ENCODE results near the gene ANO4.
"Not testable (repeated sequence)": the region's sequence is repeated elsewhere in the genome, so short reads cannot be mapped to it uniquely, and the experiment has no call there.

The ANO4 gene

DNA sequence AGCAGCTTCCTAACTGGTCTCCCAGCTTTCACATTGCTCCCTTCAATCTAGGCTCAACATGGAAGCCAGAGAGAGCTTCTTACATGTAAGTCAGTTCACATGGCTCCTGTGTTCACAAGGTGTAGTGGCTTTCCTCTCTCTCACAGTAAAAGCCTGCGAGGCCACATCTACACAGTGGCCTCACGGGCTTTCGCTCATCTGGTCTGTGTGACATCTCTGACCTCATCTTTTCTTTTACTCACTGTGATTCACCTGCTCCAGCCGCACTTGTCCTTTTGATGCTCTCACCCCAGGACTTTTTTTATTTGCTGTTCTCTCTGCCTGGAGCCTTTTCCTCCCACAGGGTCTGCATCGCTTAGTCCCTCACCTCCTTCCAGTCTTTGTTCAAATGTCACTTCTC is 293.3 kb downstream of the ANO4 start:
- no peak for DNase-seq (ENCODE audit: low read depth in 2 of 2)

DNA sequence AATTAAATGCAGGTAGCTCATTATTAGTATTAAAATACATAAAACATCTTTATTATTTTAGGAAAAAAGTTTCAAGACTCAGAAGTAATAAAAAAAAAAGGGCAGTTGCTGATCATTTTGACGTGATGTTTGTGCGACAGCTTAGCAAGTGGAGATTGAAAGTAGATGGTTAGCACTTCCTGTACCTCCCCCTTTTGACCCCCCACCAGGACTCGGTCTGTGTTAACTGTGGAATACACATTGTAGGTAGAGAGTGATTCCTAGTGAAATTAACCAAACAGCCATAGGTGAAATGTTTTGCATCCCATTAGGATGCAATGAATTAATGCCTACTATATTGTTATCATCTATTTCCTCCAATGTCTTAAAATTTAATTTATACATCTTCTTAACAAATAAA is 294.7 kb downstream of the ANO4 start:
- no peak for DNase-seq (ENCODE audit: low read depth in 2 of 2)

GRCh38 chr12:101090222-101090621 is 295.6 kb downstream of the ANO4 start:
- DNase-seq (ENCODE audit: low read depth in 2 of 2) = not testable (repeated sequence)

DNA sequence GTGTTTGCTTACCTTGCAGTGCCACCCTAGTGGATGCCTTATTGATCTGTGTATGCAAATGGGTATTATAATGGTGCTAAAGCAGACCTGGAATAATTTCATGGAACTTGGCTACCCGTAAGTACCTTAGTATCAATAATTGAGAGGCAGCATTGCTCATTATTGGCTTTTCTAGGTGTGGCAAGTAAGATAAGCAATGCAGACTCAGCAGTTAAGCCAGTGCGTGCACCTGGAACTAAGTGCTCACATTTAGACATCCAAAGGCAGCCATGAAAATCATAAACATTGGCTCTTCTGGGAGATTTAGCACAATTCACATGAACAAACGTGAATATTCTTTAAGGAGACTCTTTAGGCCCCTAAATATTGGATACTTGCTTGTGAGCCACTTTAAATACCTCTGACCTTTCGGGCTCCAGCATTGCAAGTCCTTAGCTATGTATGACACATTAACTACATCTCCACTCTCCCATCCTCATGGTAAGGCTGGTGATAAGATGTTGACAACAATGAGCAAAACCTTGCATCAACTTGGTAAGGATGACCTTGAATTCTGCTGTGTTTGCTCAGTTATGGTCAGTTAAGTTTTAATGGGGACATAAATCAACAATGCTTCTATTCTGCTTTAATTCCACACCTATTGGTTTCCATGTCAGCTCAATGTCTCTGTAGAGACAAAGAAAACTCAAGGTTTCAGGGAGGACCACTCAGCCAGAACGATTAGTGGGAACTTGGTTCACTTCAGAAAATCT is 303.4 kb downstream of the ANO4 start:
- no peak for DNase-seq (ENCODE audit: low read depth in 2 of 2)

DNA sequence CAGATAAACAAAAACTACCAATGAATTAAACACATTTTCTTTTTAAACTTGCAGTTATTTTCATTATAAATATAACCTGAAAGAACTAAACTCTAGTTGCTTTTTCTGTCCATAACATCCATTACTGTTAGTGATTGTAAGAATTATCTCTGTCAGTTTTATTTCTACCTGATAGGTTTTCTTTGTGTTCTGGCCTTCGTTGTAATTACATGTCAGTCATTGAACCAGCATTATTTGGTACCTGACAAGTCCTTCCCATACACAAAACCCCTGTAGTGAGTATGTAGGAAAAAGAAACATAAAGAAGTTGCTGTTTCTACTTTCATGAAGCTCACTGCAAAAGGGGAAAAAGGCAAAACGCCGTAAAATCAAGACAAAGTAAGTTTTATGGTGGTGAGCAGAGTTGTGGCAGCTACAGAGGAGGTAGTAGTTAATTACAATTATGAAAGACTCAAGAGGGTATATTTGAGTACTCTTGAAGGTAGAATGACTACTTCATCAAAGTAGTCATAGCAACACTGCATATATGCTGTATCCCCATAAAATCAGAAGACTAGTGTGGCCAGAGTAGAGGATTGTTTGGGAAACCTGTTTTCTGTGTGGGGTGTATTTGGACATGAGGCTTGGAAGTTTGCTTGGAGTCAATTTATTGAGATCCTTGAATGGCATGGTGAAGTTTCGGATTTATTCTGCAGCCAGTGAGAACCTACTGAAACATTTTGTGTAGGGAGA is 312.6 kb downstream of the ANO4 start:
- no peak for DNase-seq (ENCODE audit: low read depth in 2 of 2)

GRCh38 chr12:101108130-101108529 is 313.6 kb downstream of the ANO4 start:
- no peak for DNase-seq (ENCODE audit: low read depth in 2 of 2)

- DNase-seq (ENCODE audit: low read depth in 2 of 2) = no peak
Measured at GRCh38 chr12:101110866-101111265, 316.3 kb downstream of the ANO4 start.

DNA sequence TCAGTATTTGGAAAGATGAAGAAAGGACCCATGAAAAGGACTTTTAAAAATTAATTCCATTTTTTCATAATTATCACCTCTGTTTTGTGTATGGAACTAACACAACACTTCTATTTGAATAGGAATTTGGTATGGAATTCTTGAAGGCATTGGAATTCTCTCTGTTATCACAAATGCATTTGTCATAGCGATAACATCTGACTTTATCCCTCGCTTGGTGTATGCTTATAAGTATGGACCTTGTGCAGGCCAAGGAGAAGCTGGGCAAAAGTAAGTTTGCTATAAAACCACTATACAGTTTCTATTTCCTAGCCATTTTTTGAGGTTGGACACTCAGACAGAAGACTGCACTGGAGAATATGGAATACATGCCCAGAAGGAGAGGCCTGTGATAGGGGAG is 316.9 kb downstream of the ANO4 start:
- DNase-seq (ENCODE audit: low read depth in 2 of 2) = no peak

DNA sequence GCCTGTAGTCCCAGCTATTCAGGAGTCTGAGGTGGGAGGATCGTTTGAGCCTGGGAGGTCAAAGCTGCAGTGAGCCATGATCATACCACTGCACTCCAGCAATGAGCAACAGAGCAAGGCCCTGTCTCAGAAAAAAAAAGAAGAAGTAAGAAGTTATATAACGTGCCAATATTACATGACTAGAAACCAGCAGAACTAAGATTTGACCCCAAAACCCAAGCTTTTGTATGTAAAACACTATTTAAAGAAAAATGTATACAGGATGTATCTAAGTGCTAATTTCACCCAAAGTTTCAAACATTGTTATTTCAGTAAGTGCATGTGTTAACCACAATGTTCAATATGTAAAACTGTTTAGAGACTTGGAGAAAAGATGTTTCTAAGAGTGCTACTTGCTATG is 320.8 kb downstream of the ANO4 start:
- no peak for DNase-seq (ENCODE audit: low read depth in 2 of 2)

GRCh38 chr12:101116911-101117310 is 322.3 kb downstream of the ANO4 start:
- no peak for DNase-seq (ENCODE audit: low read depth in 2 of 2)

- DNase-seq (ENCODE audit: low read depth in 2 of 2) = no peak
Measured at GRCh38 chr12:101117842-101118241, 323.3 kb downstream of the ANO4 start.

GRCh38 chr12:101127521-101128219 is 333.1 kb downstream of the ANO4 start:
- DNase-seq (ENCODE audit: low read depth in 2 of 2) = no peak

GRCh38 chr12:101145777-101146431 is 351.3 kb downstream of the ANO4 start:
- DNase-seq (ENCODE audit: low read depth in 2 of 2) = not testable (repeated sequence)

GRCh38 chr12:101165319-101165718 is 370.7 kb downstream of the ANO4 start:
- DNase-seq (ENCODE audit: low read depth in 2 of 2) = no peak

DNA sequence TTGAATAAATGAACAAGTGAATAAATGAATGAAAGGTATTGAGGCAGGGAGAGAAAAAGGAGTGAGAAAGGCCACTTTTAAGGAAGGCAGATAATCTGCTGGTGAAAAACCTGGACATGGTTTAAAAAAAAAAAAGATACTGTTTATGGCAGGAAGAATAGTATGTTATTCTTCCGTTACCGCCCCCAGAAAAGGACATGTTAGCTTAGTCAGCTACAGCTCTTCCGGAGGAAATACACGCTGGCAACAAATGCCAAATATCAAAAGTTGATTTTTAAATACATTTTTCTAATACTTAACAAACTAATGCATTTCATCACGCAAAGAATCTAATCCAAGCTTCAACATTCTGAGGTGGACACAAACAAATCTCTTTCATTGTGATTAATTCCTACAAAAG is 372.3 kb downstream of the ANO4 start:
- DNase-seq (ENCODE audit: low read depth in 2 of 2) = no peak

- DNase-seq (ENCODE audit: low read depth in 2 of 2) = no peak
Measured at GRCh38 chr12:101168001-101168400, 373.4 kb downstream of the ANO4 start.

- DNase-seq (ENCODE audit: low read depth in 2 of 2) = no peak
Measured at GRCh38 chr12:101172316-101172715, 377.7 kb downstream of the ANO4 start.

GRCh38 chr12:101173197-101173749 is 378.7 kb downstream of the ANO4 start:
- DNase-seq (ENCODE audit: low read depth in 2 of 2) = no peak

DNA sequence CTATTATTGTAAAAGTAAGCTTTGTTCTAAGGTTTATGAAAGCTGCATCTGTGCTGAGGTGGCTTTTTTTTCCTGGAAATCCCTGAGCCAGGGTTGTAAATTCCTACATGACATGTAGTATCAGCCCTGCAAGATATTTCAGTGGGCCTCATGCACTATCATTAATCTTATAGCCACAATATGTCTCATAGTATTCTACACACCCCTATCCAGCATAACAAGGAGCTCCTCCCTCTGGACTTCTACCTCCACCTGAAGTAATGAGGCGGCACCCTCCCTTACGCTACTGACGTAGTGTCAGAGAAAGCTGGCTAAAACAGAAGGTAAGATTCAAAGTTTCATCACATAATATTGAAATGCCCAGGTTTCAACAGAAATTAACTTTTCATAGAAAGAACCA is 380.0 kb downstream of the ANO4 start:
- DNase-seq (ENCODE audit: low read depth in 2 of 2) = no peak

Data from stimulated activated CD4-positive, alpha-beta T cell treated with anti-CD3 and anti-CD28 coated beads, Interleukin-15, amount 100 ng/mL, for 48 hours (primary cell).